ENCODE measurements around the gene LIN28A.

LIN28A gene

GRCh38 chr1:26388791-26389445 is 21.7 kb upstream of the LIN28A start:
- DNase-seq = no peak

GRCh38 chr1:26389604-26390247 is 20.9 kb upstream of the LIN28A start:
- DNase-seq = no peak

GRCh38 chr1:26391450-26391849 is 19.2 kb upstream of the LIN28A start:
- peak; percentile 31 to 49 for DNase-seq

GRCh38 chr1:26395754-26396153 is 14.9 kb upstream of the LIN28A start:
- no peak for DNase-seq

- DNase-seq = no peak
Measured at GRCh38 chr1:26399034-26399433, 11.6 kb upstream of the LIN28A start.

GRCh38 chr1:26401891-26402290 is 8.7 kb upstream of the LIN28A start:
- no peak for DNase-seq

GRCh38 chr1:26403656-26404055 is 7.0 kb upstream of the LIN28A start:
- no peak for DNase-seq

- DNase-seq = no peak
Measured at GRCh38 chr1:26404641-26405040, 6.0 kb upstream of the LIN28A start.

GRCh38 chr1:26405281-26405915 is 5.2 kb upstream of the LIN28A start:
- no peak for DNase-seq

- peak; percentile 79 to 83 for DNase-seq
Measured at GRCh38 chr1:26408604-26409003, 2.0 kb upstream of the LIN28A start.

GRCh38 chr1:26409191-26409807 is 1.3 kb upstream of the LIN28A start:
- no peak for DNase-seq

- no peak for DNase-seq
Measured at GRCh38 chr1:26411624-26412074, 1.0 kb downstream of the LIN28A start.

- DNase-seq = no peak
Measured at GRCh38 chr1:26412180-26412840, 1.7 kb downstream of the LIN28A start.

GRCh38 chr1:26413031-26413430 is 2.4 kb downstream of the LIN28A start:
- DNase-seq = no peak

- DNase-seq = peak; percentile 90 to 92
Measured at GRCh38 chr1:26417111-26417759, 6.6 kb downstream of the LIN28A start.

GRCh38 chr1:26418865-26419349 is 8.3 kb downstream of the LIN28A start:
- DNase-seq = no peak

GRCh38 chr1:26419494-26419893 is 8.9 kb downstream of the LIN28A start:
- no peak for DNase-seq

- DNase-seq = no peak
Measured at GRCh38 chr1:26429721-26430120, 19.1 kb downstream of the LIN28A start.

- DNase-seq = peak; percentile 98 to 99
Measured at GRCh38 chr1:26431979-26432695, 21.5 kb downstream of the LIN28A start, which contains the start of gene DHDDS. Gene DHDDS (plus strand): TSS chr1:26432321. CDS start chr1:26432946, 625 bp downstream.

- DNase-seq = no peak
Measured at GRCh38 chr1:26432793-26433192, 22.2 kb downstream of the LIN28A start.

- no peak for DNase-seq
Measured at GRCh38 chr1:26434161-26434752, 23.6 kb downstream of the LIN28A start.

Measured in activated CD4-positive, alpha-beta T cell treated with anti-CD3 and anti-CD28 coated beads, Interleukin-2, amount 50 U/mL, for 48 hours (primary cell).